Esophagus squamous epithelium (tissue), 5 donors: ENCODE measurements around the gene LINC00237. TPM values are rescaled to one million over a fixed set of nuclear protein-coding genes. Genes with fewer than 3 reads are reported as not detected.

Source experiments
- DNase-seq: peaks from one replicate; lab custom pipeline; 2025; lab: John Stamatoyannopoulos, UW
- H3K27ac ChIP-seq, 4 donors: fragments of 200-600 bp; sonication (generic); one replicate each; pipeline ENCODE4 v1.5.1; 2016 to 2019; ENCODE audit warnings: mild to moderate bottlenecking in 1 of 4
- H3K27me3 ChIP-seq, 4 donors: fragments of 200-600 bp; sonication (generic); 1 replicate in 3 of 4; 2 replicates in 1 of 4; pipeline versions ENCODE4 v1.5.1 to v1.6.0; 2017 to 2021; ENCODE audit warnings: antibody characterized with exemption in 1 of 4
- H3K36me3 ChIP-seq, 3 donors: fragments of 200-600 bp; sonication (generic); one replicate each; pipeline ENCODE4 v1.5.1; 2016 to 2019
- H3K4me1 ChIP-seq, 3 donors: fragments of 200-600 bp; sonication (generic); one replicate each; pipeline ENCODE4 v1.5.1; 2017 to 2019
- H3K4me3 ChIP-seq, 4 donors: fragments of 200-600 bp; sonication (generic); 1 replicate in 3 of 4; 2 replicates in 1 of 4; pipeline ENCODE4 v1.5.1; 2016 to 2019; ENCODE audit warnings: mild to moderate bottlenecking in 2 of 4, moderate library complexity in 1 of 4
- H3K9me3 ChIP-seq, 3 donors: fragments of 200-600 bp; sonication (generic); one replicate each; pipeline ENCODE4 v1.5.1; 2016 to 2019
- POLR2A ChIP-seq, 4 donors: fragments of 450-650 bp; IDR thresholded peaks; one replicate each; pipeline ENCODE4 v1.6.1; 2017; ENCODE audit warnings: antibody characterized with exemption in 4 of 4, mild to moderate bottlenecking in 4 of 4, moderate library complexity in 3 of 4
- WGBS, 2 donors: methylation state at CpG; one replicate each; pipeline ENCODE4 v1.1.5; 2018; 5-methylcytosine and 5-hydroxymethylcytosine counted together
- intact Hi-C: fragments of 100-400 bp; cut with DNase I; formaldehyde crosslinking; loops from one replicate; pipeline ENCODE4 v1.15.0; 2022
- total RNA-seq, 4 donors: library from RNA; depleted of rRNA; stranded (reverse); fragments of >200 nt; gene quantifications; one replicate each; pipeline ENCODE4 v1.1.0, GENCODE V29; 2016
- TF ChIP-seq, protein P1 (sequence below), 6 experiments: fragments of 450-650 bp in 4 of 6; fragments of 200-600 bp in 2 of 6; sonication (generic) in 2 of 6; IDR thresholded peaks; one replicate each; pipeline ENCODE4 v1.5.1; 2016 to 2019; ENCODE audit warnings: antibody characterized with exemption in 6 of 6, mild to moderate bottlenecking in 4 of 6, moderate library complexity in 4 of 6
- donor health status: DM: yes; HTN: yes; CAD: no.

LINC00237 gene
- total RNA-seq, 4 donors from 2014 or later = not detected

- TF ChIP-seq, protein P1, sequence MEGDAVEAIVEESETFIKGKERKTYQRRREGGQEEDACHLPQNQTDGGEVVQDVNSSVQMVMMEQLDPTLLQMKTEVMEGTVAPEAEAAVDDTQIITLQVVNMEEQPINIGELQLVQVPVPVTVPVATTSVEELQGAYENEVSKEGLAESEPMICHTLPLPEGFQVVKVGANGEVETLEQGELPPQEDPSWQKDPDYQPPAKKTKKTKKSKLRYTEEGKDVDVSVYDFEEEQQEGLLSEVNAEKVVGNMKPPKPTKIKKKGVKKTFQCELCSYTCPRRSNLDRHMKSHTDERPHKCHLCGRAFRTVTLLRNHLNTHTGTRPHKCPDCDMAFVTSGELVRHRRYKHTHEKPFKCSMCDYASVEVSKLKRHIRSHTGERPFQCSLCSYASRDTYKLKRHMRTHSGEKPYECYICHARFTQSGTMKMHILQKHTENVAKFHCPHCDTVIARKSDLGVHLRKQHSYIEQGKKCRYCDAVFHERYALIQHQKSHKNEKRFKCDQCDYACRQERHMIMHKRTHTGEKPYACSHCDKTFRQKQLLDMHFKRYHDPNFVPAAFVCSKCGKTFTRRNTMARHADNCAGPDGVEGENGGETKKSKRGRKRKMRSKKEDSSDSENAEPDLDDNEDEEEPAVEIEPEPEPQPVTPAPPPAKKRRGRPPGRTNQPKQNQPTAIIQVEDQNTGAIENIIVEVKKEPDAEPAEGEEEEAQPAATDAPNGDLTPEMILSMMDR (IDR thresholded peaks at IDR 0.05) = no peak
- no peak for TF ChIP-seq POLR2A (IDR thresholded peaks at IDR 0.05)
- no peaks in the 10 kb centered on the region for H3K36me3 ChIP-seq
- peaks cover 0 to 56% (median 0%) of the 10 kb centered on the region in 4 donors for H3K27me3 ChIP-seq
- WGBS, 2 donors = 86 to 89% methylated on average over 5 of the region's 5 CpGs
- peaks cover 0 to 16% (median 0%) of the 10 kb centered on the region in 3 donors for H3K4me1 ChIP-seq
- no peak for DNase-seq
- intact Hi-C loops = no loop called here
- H3K9me3 ChIP-seq = no peaks in the 10 kb centered on the region
- H3K27ac ChIP-seq = no peak overlapping the region
- H3K4me3 ChIP-seq = no peak overlapping the region
These were observed 53.9 kb downstream of the LINC00237 start for GRCh38 chr20:21052241-21052640.

GRCh38 chr20:21050710-21051109 is 55.4 kb downstream of the LINC00237 start:
- Histone ChIP-seq H3K27me3 (peaks cover 0 to 68% (median 0%) of the 10 kb centered on the region in 4 donors), H3K4me3 (no peak overlapping the region), H3K9me3 (no peaks in the 10 kb centered on the region), H3K27ac (no peak overlapping the region), H3K4me1 (peaks cover 0 to 16% (median 0%) of the 10 kb centered on the region in 3 donors), H3K36me3 (no peaks in the 10 kb centered on the region)
- TF ChIP-seq, protein P1 (IDR thresholded peaks at IDR 0.05) = no peak
- no peak for TF ChIP-seq POLR2A (IDR thresholded peaks at IDR 0.05)
- WGBS, 2 donors = 71 to 83% methylated on average over 2 to 3 of the region's 3 CpGs
- intact Hi-C loops = no loop called here
- no peak for DNase-seq

GRCh38 chr20:21049305-21049828 is 56.8 kb downstream of the LINC00237 start:
- 86 to 92% methylated on average over 4 to 6 of the region's 6 CpGs for WGBS, 2 donors
- Histone ChIP-seq H3K4me3 (no peak overlapping the region), H3K9me3 (no peaks in the 10 kb centered on the region), H3K36me3 (no peaks in the 10 kb centered on the region), H3K4me1 (peaks cover 0 to 16% (median 0%) of the 10 kb centered on the region in 3 donors), H3K27ac (no peak overlapping the region), H3K27me3 (peaks cover 0 to 57% (median 0%) of the 10 kb centered on the region in 4 donors)
- TF ChIP-seq POLR2A (IDR thresholded peaks at IDR 0.05) = no peak
- TF ChIP-seq, protein P1 (IDR thresholded peaks at IDR 0.05) = no peak
- DNase-seq = no peak
- intact Hi-C loops = no loop called here

- 50 to 61% methylated on average over 5 of the region's 5 CpGs for WGBS, 2 donors
- H3K27ac ChIP-seq = no peak overlapping the region
- H3K36me3 ChIP-seq = no peaks in the 10 kb centered on the region
- H3K4me1 ChIP-seq = peaks cover 0 to 16% (median 0%) of the 10 kb centered on the region in 3 donors
- no peak for DNase-seq
- no peak overlapping the region for H3K4me3 ChIP-seq
- H3K27me3 ChIP-seq = peaks cover 0 to 57% (median 0%) of the 10 kb centered on the region in 4 donors
- intact Hi-C loops = no loop called here
- H3K9me3 ChIP-seq = no peaks in the 10 kb centered on the region
- TF ChIP-seq, protein P1 (IDR thresholded peaks at IDR 0.05) = peak in 5 of 6 experiments; percentile 21 to 57 (median 31)
- no peak for TF ChIP-seq POLR2A (IDR thresholded peaks at IDR 0.05)
These were observed 57.3 kb downstream of the LINC00237 start for GRCh38 chr20:21048841-21049273.

DNA sequence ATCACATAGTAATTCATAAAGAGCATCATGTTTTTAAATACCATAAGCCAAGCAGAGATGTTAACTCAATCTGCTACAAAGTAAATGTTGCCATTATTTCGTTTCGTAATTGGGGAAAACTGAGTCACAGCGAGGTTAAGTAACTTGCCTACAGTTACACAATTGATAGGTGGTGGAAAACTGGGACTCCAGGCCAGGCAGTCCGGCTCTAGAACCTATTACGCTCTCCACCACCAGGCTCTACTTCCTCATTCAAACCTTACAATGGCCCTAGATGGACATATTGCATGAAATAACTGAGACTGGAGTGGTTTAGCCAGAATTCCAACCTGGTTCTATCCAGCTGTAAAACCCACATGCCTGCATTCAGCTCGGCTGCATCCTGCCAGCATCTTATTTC is 58.2 kb downstream of the LINC00237 start:
- WGBS, 2 donors = 67 to 78% methylated on average over 6 of the region's 6 CpGs
- no peak for DNase-seq
- intact Hi-C loops = no loop called here
- peaks cover 0 to 11% (median 0%) of the 10 kb centered on the region in 3 donors for H3K4me1 ChIP-seq
- TF ChIP-seq, protein P1 (IDR thresholded peaks at IDR 0.05) = no peak
- TF ChIP-seq POLR2A (IDR thresholded peaks at IDR 0.05) = no peak
- no peaks in the 10 kb centered on the region for H3K9me3 ChIP-seq
- no peak overlapping the region for H3K27ac ChIP-seq
- no peaks in the 10 kb centered on the region for H3K36me3 ChIP-seq
- H3K27me3 ChIP-seq = peaks cover 0 to 50% (median 0%) of the 10 kb centered on the region in 4 donors
- no peak overlapping the region for H3K4me3 ChIP-seq
